GM18511 (cell line): ENCODE measurements around the gene KRTAP12-1.

Experiments used
- ATAC-seq: cut with Tn5 transposase; IDR thresholded peaks from one replicate; pipeline ENCODE4 v1.9.1; 2021; ENCODE audit warnings: mild to moderate bottlenecking, moderate library complexity; ENCODE audit not compliant: unreplicated experiment

Gene KRTAP12-1

DNA sequence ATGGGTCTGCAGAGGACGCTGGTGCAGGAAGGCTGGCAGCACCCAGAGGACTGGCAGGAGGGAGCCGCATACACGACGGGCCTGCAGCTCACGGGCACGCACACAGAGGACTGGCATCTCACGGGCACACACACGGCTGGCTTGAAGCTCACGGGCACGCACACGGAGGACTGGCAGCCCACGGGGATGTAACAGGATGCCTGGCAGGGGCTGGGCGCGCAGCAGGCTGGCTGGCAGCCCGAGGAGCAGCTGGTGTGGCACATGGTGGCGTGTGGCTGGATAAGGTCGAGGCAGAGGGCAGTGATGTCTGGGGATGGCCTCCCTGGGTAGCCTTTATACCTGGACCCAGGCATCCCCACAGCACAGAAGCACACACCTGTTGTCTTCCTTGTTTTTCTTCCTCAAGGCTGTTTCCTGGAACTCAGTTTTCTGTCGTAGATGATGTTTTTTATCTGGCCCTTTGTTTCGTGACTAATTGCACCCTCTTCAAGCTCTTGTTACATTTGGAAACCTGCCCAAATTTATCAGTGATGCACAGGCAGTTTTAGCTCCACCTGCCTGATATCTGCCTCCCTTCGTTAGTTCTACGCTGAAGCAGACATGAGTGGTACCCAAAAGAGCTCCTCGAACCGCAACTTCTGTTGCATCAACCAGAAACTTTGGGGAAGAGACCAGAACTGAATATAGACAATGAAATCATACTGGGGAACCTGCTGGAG, at the start of gene KRTAP12-1:
TSS of gene KRTAP12-1 (minus strand) at position 303 of the 719 bp plus-strand sequence. CDS start at position 263, 40 bp downstream.
- no peak for ATAC-seq

DNA sequence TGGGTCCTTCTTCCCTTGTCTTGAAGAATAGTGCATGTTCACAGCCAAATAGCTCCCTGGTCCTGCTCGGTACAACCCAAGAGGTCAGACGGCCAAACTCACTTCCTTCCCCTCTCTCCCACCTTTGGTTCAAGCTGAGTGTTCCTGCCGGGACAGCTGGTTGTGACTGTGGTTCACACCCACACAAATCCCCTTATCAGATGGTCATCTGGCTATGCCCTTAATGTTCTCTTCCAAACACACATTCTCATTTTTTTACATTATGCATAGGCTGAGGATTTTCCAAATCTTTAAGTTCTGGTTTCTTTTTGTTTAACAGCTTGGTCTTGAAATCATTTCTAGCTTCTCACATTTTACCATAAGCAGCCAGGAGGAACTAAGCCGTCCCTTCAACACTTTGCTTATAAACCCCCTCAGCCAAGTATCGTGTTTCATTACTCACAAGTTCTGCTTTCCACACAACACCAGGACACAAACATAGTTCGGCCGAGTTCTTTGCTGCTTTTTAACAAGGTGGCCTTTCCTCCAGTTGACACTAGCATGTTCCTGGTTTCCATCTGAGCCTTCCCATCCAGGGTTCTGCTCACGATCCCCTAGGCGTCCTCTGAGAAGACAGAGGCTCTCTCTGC, 49.1 kb upstream of the KRTAP12-1 start:
- ATAC-seq = no peak

GRCh38 chr21:44730028-44730395, 48.0 kb upstream of the KRTAP12-1 start:
- ATAC-seq = no peak

GRCh38 chr21:44729336-44730027, 47.5 kb upstream of the KRTAP12-1 start:
- no peak for ATAC-seq

DNA sequence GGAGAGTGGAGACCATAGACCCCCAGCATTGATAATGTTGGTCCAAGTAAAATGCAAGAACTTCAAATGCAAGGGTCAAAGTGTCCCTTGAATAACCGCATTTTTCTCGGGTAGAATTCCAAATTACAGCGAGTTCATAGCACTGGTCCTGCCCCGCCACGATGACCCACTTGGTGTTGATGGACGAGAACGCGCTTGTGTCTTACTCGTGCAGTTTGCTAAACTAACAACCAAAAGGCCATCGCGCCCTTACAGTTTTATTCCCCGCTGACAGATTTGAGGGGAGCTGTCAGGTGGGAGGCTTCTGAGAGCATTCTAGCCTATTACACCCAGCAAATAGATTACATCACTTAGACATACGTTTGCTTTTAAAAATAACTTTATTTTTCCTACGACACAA, 46.8 kb upstream of the KRTAP12-1 start:
- no peak for ATAC-seq

GRCh38 chr21:44727757-44728156, 45.8 kb upstream of the KRTAP12-1 start:
- ATAC-seq = no peak

GRCh38 chr21:44727321-44727720, 45.4 kb upstream of the KRTAP12-1 start:
- no peak for ATAC-seq

DNA sequence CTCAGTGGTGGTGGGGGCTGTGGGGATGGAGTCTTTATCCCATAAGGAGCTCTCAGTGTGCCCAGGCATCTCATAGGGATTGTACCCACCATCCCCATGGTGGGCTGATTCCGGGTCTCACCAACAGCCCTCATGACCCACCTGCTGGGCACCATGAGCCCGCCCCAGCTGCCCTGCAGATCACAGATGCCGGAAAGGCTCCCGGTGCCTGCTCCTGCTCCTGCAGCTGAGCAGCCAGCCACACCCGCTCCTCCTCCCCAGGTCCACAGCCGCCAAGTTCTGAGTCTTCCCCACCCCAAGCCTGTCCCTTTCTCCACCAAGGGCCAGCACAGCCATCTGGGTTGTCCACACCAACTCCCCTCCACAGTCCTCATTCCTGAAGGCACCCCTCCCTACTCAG, 44.9 kb upstream of the KRTAP12-1 start:
- no peak for ATAC-seq

DNA sequence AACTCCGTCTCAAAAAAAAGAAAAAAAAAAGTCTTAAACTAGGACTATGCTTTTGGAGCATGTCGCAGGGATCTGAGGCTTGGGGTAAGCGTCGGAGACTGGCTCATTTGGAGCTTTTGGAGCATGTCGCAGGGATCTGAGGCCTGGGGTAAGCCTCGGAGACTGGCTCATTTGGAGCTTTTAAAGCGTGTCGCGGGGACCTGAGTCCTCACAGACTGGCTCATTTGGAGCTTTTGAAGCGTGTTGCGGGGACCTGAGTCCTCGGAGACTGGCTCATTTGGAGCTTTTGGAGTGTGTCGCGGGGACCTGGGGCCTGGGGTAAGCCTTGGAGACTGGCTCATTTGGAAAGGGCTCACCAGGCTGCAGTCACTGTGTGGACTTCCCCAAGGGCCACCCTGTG, 43.0 kb upstream of the KRTAP12-1 start:
- no peak for ATAC-seq

DNA sequence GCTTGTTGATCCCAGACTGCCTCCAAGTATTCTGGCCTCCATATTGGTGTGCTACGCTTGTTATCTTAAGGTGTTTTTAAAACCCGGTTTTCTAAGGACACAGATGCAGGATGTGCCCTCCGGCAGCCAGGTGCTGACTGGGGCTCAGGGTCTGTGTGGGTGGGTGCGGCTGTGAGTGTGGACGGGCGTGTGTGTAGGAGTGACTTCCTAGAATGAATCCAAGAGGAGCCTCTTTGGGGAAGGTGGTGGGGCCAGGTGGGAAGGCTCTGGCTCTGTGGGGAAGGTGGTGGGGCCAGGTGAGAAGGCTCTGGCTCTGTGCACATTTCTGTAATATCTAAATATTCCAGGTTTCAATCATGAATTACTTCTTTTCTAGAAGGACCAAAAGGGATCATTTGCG, 42.2 kb upstream of the KRTAP12-1 start:
- ATAC-seq = no peak

DNA sequence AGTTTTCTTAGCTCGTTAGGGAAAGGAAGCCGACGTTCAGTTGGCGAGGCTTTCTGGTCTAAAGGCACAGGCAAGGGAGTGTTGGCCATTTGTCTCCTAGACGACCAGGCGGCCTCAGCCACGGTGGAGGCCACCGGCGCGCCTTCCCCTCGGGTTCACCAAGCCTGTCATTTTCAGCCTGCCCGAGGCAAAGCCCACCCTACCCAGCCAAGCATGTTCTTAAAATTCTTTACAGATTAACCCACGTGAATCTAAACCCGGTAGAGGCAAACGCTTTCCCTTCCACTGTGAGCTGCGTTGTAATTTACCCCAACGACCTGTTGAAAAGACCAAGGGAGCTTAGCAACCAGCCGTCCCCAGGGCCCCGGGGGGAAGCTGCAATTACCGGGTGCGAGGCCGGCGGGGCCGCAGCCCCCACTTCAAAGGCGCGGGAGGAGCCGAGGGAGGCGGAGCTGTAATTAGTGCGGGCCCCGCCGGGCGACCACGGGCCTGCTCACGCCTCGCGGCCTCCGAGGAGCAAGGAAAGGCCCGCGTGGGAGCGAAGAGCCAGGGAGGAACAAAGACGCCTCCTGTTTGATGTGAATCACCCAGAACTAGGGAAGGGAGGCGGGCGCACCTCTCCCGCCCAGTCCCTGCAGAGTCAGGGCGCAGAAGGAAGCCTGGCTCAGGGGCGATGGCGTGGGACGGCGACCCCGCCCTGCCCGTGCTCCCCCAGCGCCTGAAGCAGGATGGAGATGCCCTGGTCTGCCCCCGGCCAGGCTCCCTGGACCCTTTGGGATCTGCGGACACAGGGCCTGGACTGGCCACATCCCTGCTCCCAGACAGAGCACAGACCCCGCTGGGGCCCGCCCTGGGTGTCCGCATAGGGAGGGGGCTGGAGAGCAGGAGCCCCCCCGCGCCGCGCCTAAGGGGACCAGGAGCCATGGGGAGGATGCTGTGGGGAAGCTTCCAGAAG, 41.5 kb upstream of the KRTAP12-1 start:
- ATAC-seq = no peak

DNA sequence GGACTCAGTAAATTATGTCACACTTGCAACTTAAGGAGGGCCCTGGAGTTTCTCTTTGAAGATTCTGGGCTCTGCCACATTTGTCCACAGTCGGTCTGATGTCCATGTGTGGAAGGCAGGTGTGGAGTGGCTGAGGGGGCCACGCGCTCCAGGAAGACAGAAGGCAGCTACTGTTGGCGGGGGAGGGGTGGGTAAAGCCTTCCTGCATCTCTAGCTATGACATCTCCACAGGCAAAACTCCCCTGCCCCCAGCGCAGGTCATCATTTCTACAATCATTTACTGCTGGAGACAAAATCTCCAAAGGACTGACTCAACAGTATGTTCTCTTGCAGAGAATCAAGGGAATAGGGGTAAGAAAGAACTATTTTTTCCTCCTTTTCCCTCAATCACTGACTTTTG, 40.8 kb upstream of the KRTAP12-1 start:
- no peak for ATAC-seq

DNA sequence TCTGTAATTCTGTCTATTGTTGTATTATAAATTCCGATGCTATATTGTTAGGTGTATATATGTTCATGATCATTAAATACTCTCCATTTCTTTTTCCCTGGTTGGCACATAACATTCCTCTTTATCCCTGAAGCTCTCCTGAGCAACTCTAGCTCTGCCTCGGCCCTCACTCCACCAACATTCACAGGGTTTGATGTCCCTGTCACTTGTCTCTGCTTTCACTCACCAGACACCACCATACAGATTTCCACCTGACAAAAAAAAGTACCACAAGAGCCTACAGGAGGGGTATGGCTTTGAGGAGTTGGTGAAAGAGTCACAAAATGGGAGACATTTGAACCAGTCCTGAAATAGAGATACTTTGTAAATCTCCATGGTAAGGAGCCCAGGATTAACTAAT, 38.2 kb upstream of the KRTAP12-1 start:
- no peak for ATAC-seq

GRCh38 chr21:44718571-44718970, 36.6 kb upstream of the KRTAP12-1 start:
- ATAC-seq = no peak

DNA sequence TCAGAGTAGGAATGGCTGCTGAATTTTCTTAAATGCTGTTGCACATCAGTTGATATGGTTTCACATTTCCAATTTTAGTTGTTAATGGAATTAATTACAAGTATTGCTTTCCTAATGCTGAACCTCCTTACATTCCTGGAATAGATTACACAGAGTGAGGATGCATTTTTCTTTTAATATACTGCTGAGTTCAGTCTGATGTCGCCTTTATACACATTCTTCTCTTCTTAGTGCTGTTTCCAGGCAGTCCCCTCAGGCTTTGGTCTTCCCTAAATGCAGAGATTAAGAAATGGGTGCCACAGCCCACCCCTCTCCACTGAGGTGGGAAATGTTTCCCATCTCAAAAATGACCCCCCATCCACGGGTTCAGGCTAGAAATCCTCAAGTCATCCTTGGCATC, 36.1 kb upstream of the KRTAP12-1 start:
- ATAC-seq = no peak

GRCh38 chr21:44716984-44717383, 35.0 kb upstream of the KRTAP12-1 start:
- no peak for ATAC-seq

GRCh38 chr21:44714905-44715304, 32.9 kb upstream of the KRTAP12-1 start:
- ATAC-seq = no peak

DNA sequence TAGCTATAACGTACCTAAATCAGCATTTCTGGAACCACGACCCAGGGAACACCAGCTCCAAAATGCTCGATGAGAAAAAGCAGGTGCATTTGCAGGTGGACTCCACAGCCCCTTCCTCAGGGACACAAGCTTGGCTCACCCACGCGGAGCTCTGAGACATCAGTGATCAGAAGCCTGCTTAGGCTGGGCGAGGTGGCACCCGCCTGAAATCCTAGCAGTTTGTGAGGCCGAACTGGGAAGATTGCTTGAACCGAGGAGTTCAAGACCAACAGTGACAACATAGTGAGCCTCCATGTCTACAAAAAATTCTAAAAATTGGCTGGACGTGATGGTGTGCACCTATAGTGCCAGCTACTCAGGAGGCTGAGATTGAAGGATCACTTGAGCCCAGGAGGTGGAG, 31.9 kb upstream of the KRTAP12-1 start:
- ATAC-seq = no peak

- no peak for ATAC-seq
Measured at GRCh38 chr21:44713130-44713529, 31.2 kb upstream of the KRTAP12-1 start.

DNA sequence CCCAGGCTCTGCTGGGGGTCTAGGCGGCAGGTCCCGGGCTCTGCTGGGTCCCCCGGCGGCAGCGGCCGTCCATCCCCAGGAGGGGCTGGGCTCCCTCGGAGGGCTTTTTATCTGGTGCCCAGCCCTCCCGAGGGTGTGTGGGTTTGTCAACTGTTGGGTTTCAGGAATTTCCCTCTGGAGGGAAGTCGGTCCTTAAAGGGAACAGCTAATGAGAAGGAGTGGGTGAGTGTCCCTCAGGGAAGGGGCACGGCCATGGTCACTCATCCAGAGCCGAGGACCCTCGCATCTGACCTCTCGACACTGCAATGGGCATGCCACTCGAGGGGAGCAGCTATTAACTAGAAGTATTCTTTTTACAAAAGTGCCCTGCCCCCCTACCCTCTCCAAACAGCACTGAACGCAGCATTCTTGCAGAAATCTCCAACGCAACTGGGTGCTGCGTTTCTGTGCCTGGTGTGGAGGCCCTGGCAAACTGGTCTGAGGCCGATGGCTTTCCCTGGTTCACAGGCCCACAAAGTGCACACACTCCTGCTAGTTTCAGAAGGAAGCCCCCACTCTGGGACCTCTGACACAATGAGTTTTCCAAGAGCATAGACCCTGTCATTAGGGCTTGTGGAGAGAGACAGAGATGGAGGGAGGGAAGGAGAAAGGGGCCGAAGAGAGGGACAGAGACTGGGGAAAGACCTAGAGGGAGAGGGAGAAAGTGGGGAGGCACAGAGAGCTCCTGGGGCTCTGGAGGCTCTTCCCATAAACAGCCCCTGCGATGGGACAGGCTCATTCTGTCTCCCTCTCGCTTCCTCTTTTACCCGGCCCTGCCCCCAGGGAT, 30.5 kb upstream of the KRTAP12-1 start:
- no peak for ATAC-seq
